Caco-2 (cell line): ENCODE measurements around the gene INS. TPM values are rescaled to one million over a fixed set of nuclear protein-coding genes. Genes with fewer than 3 reads are reported as not detected.

Experiments
- BruUV-seq: library from RNA; stranded (reverse); fragments of 400-500 nt; replicated peaks from 2 replicates; lab custom pipeline; 2021; lab: Mats Ljungman, UMichigan
- CTCF ChIA-PET: fragments of 300-600 bp; sonication (Branson Sonifier 250); formaldehyde crosslinking; loops from one replicate; lab custom pipeline; 2022; ENCODE audit warnings: antibody characterized with exemption; lab: Charles Lee
- POLR2A ChIA-PET: fragments of 300-600 bp; sonication (Branson Sonifier 250); formaldehyde crosslinking; loops from one replicate; lab custom pipeline; 2022; ENCODE audit warnings: antibody characterized with exemption; lab: Charles Lee
- DNase-seq, 2 experiments: peaks; one replicate each; pipeline versions ENCODE4 v3.0.0 to v3.0.0-alpha.2; 2020 to 2022
- H3K27me3 ChIP-seq: replicated peaks from 2 replicates; pipeline ENCODE4 v1.6.0; 2011; ENCODE audit warnings: low read length; ENCODE audit not compliant: control insufficient read depth, insufficient read depth
- H3K36me3 ChIP-seq: 2 replicates; pipeline ENCODE4 v1.5.1; 2011; ENCODE audit warnings: low read length; ENCODE audit not compliant: control insufficient read depth, insufficient read depth
- H3K4me1 ChIP-seq: fragments of 250-450 bp; sonication (Bioruptor Pico); 2 replicates; pipeline ENCODE4 v1.5.1; 2020; ENCODE audit warnings: mild to moderate bottlenecking
- H3K4me3 ChIP-seq: 2 replicates; pipeline ENCODE4 v1.5.1; 2011; ENCODE audit warnings: low read depth, mild to moderate bottlenecking, control low read depth, low read length
- H3K9me3 ChIP-seq: fragments of 250-450 bp; sonication (Bioruptor Pico); 2 replicates; pipeline ENCODE4 v1.5.1; 2020; ENCODE audit warnings: mild to moderate bottlenecking, moderate library complexity
- H3K27ac Mint-ChIP-seq: one replicate; pipeline ENCODE4 v1.8.0; 2022; ENCODE audit warnings: mixed read lengths; ENCODE audit not compliant: unreplicated experiment
- H3K27me3 Mint-ChIP-seq: one replicate; pipeline ENCODE4 v1.8.0; 2022; ENCODE audit warnings: mixed read lengths; ENCODE audit not compliant: insufficient read depth, unreplicated experiment
- H3K36me3 Mint-ChIP-seq: one replicate; pipeline ENCODE4 v1.8.0; 2022; ENCODE audit warnings: mild to moderate bottlenecking, mixed read lengths; ENCODE audit not compliant: insufficient read depth, unreplicated experiment
- H3K4me1 Mint-ChIP-seq: one replicate; pipeline ENCODE4 v1.8.0; 2022; ENCODE audit warnings: low read depth, mixed read lengths; ENCODE audit not compliant: unreplicated experiment
- H3K4me3 Mint-ChIP-seq: one replicate; pipeline ENCODE4 v1.8.0; 2022; ENCODE audit warnings: mild to moderate bottlenecking, moderate library complexity, mixed read lengths; ENCODE audit not compliant: unreplicated experiment
- H3K9me3 Mint-ChIP-seq: one replicate; pipeline ENCODE4 v1.8.0; 2022; ENCODE audit warnings: mixed read lengths; ENCODE audit not compliant: unreplicated experiment
- intact Hi-C: fragments of 100-400 bp; cut with micrococcal nuclease; formaldehyde crosslinking; loops from one replicate; pipeline ENCODE4 v1.10.0; 2022; ENCODE audit not compliant: unreplicated experiment
- total RNA-seq: library from RNA; stranded (reverse); gene quantifications from 2 replicates; pipeline ENCODE4 v1.2.3, GENCODE V29; 2022
- TF ChIP-seq, protein P1 (sequence below), 2 experiments: fragments of 200-600 bp in 1 of 2; IDR thresholded peaks; 1 replicate in 1 of 2; 2 replicates in 1 of 2; pipeline versions ENCODE4 v1.5.1 to v1.8.0; 2011 to 2022; ENCODE audit warnings: antibody characterized with exemption in 1 of 2, control low read depth in 1 of 2, inconsistent platforms in 1 of 2, low read depth in 1 of 2, low read length in 1 of 2, mild to moderate bottlenecking in 1 of 2, moderate library complexity in 1 of 2; ENCODE audit not compliant: insufficient read depth in 1 of 2, severe bottlenecking in 1 of 2, unreplicated experiment in 1 of 2

The INS gene
- total RNA-seq, 1 experiment from 2014 or later, result not detected

DNA sequence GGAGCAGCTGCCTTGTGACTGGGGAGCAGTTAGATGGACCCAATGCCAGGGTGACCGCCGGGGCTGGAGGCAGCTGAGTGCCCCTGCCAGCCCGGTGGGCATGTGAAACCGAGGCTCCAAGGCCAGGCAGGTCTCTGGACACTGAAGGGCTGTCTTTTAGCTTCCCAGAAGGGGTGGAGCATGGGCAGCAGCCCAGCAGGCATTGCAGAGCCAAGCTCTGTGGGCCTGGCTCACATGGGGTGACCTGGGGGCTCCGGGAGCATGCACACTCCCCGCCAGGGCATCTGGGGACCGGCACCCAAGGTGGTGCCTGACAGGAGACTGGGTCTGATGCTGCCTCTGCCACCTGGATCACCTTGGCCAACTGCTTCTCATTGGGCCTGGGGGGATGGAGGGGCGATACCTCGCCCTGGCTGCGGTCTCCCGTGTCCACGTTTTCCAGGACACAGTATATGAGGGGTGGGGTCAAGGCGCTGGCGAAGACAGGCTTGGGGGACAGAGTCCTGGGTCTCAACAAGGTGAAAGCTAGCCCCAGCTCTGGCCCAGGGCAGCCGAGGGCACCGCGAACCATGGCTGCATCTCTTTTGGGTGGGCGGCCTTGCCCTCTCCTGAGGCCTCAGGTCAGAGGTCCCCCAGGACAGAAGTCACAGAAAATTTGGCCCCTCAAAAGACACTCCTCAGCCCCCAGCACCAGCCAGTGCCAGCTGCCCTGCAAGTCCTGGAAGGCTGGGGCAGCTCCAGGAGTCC, 3.5 kb downstream of the INS start:
- Mint-ChIP-seq H3K4me1 (no peaks in the 10 kb centered on the region), H3K27me3 (no peaks in the 10 kb centered on the region), H3K36me3 (no peaks in the 10 kb centered on the region), H3K4me3 (no peak overlapping the region), H3K27ac (no peak overlapping the region), H3K9me3 (no peaks in the 10 kb centered on the region)
- CTCF ChIA-PET, result interaction anchor here (0.6 to 2.3 kb wide), 12 partner anchors 9 to 517 kb away, joined by 3 to 15 read pairs (median 6); no protein-coding TSS in a partner anchor
- no peak for DNase-seq
- Histone ChIP-seq H3K4me1 (no peaks in the 10 kb centered on the region), H3K9me3 (no peaks in the 10 kb centered on the region), H3K4me3 (no peak overlapping the region), H3K36me3 (no peaks in the 10 kb centered on the region), H3K27me3 (no peaks in the 10 kb centered on the region)
- POLR2A ChIA-PET, result no interaction called here
- intact Hi-C loops, result no loop called here
- no TSS peak for BruUV-seq
- TF ChIP-seq, protein P1, sequence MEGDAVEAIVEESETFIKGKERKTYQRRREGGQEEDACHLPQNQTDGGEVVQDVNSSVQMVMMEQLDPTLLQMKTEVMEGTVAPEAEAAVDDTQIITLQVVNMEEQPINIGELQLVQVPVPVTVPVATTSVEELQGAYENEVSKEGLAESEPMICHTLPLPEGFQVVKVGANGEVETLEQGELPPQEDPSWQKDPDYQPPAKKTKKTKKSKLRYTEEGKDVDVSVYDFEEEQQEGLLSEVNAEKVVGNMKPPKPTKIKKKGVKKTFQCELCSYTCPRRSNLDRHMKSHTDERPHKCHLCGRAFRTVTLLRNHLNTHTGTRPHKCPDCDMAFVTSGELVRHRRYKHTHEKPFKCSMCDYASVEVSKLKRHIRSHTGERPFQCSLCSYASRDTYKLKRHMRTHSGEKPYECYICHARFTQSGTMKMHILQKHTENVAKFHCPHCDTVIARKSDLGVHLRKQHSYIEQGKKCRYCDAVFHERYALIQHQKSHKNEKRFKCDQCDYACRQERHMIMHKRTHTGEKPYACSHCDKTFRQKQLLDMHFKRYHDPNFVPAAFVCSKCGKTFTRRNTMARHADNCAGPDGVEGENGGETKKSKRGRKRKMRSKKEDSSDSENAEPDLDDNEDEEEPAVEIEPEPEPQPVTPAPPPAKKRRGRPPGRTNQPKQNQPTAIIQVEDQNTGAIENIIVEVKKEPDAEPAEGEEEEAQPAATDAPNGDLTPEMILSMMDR (IDR thresholded peaks at IDR 0.05; ENCODE audit: insufficient read depth in 1 of 2, low read depth in 1 of 2, low read length in 1 of 2, severe bottlenecking in 1 of 2, unreplicated experiment in 1 of 2), result no peak

DNA sequence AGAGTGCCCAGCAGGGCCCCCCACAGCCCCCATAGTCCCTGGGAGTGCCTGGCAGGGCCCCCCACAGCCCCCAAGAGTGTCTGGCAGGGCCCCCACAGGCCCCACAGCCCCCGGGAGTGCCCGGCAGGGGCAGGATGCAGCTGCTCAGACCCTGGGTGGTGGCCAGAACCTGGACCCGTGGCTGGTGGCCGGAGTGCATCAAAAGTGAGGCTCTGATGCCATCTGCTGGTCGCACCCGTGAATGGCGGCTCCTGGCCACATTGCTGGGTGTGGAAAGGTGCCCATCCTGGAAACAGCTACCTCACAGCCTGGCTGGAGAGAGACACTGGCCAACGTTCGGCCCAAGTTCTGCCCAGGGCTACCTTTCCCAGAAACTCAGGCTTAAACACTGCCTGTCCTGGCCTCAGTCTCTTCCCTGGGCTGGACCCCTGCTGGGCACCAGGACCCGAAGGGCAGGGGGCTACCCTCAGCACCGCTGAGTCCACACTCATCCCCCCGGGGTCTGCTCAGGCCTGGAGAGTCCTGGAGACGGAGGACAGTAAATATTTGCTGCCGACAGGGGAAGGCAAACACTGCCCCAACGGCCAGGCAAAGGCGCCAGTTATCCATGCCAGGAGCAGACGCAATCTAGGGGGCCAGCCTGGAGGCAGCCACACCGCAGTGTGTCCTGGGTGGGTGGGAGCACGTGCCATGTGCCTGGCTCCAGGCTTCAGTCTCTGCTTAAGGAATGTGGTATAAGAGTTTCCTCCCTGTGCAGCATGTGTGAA, 4.4 kb downstream of the INS start:
- ChIA-PET CTCF (interaction anchor here (0.6 to 2.1 kb wide), 35 partner anchors 9 to 610 kb away, joined by 3 to 27 read pairs (median 5); no protein-coding TSS in a partner anchor), POLR2A (interaction anchor here (0.5 to 1.0 kb wide), 2 partner anchors 46 to 318 kb away, joined by 3 to 5 read pairs; partner anchors contain the start of gene TNNI2)
- H3K4me3 Mint-ChIP-seq, result no peak overlapping the region
- Histone ChIP-seq H3K36me3 (no peaks in the 10 kb centered on the region), H3K27me3 (no peaks in the 10 kb centered on the region), H3K9me3 (no peaks in the 10 kb centered on the region), H3K4me3 (no peak overlapping the region), H3K4me1 (no peaks in the 10 kb centered on the region)
- no peak overlapping the region for H3K27ac Mint-ChIP-seq
- no peaks in the 10 kb centered on the region for H3K36me3 Mint-ChIP-seq
- TF ChIP-seq, protein P1 (IDR thresholded peaks at IDR 0.05; ENCODE audit: insufficient read depth in 1 of 2, low read depth in 1 of 2, low read length in 1 of 2, severe bottlenecking in 1 of 2, unreplicated experiment in 1 of 2), result peak; percentile 96 to 98
- intact Hi-C loops, result no loop called here
- no TSS peak for BruUV-seq
- DNase-seq, result peak; percentile 88 to 93
- no peaks in the 10 kb centered on the region for H3K9me3 Mint-ChIP-seq
- no peaks in the 10 kb centered on the region for H3K4me1 Mint-ChIP-seq
- no peaks in the 10 kb centered on the region for H3K27me3 Mint-ChIP-seq

GRCh38 chr11:2155511-2155910, 5.5 kb downstream of the INS start:
- no peak for DNase-seq
- Mint-ChIP-seq H3K4me1 (no peaks in the 10 kb centered on the region), H3K27ac (no peak overlapping the region), H3K36me3 (no peaks in the 10 kb centered on the region), H3K27me3 (no peaks in the 10 kb centered on the region), H3K4me3 (no peak overlapping the region), H3K9me3 (no peaks in the 10 kb centered on the region)
- Histone ChIP-seq H3K36me3 (no peaks in the 10 kb centered on the region), H3K9me3 (no peaks in the 10 kb centered on the region), H3K4me1 (no peaks in the 10 kb centered on the region; the same call in 1 of the 2 replicates), H3K4me3 (no peak overlapping the region), H3K27me3 (no peaks in the 10 kb centered on the region)
- no TSS peak for BruUV-seq
- TF ChIP-seq, protein P1 (IDR thresholded peaks at IDR 0.05; ENCODE audit: insufficient read depth in 1 of 2, low read depth in 1 of 2, low read length in 1 of 2, severe bottlenecking in 1 of 2, unreplicated experiment in 1 of 2), result no peak
- intact Hi-C loops, result no loop called here
- ChIA-PET POLR2A (no interaction called here), CTCF (interaction anchor here (0.9 to 8.1 kb wide), 26 partner anchors 8 to 609 kb away, joined by 3 to 168 read pairs (median 7); partner anchors contain the start of gene INS)
